H9 (cell line): ENCODE data around the gene MIEF1. TPM values are rescaled to one million over a fixed set of nuclear protein-coding genes. Genes with fewer than 3 reads are reported as not detected.

ENCODE experiments used
- DNase-seq: peaks from one replicate; pipeline ENCODE4 v3.0.0-alpha.2; 2017
- H2AFZ ChIP-seq: one replicate; pipeline ENCODE4 v1.6.1; 2013; ENCODE audit warnings: mild to moderate bottlenecking, low read length, control low read depth, moderate library complexity
- H2AK5ac ChIP-seq: 2 replicates; pipeline ENCODE4 v1.6.1; 2013; ENCODE audit warnings: low read length, control low read depth, mixed read lengths; ENCODE audit not compliant: insufficient read length
- H2BK120ac ChIP-seq: one replicate; pipeline ENCODE4 v1.6.1; 2013; ENCODE audit warnings: low read depth, mild to moderate bottlenecking, low read length, control low read depth, inconsistent platforms; ENCODE audit not compliant: poor library complexity, severe bottlenecking
- H2BK12ac ChIP-seq: 2 replicates; pipeline ENCODE4 v1.6.1; 2013; ENCODE audit warnings: low read length, control low read depth, mixed read lengths, low read depth; ENCODE audit not compliant: insufficient read length
- H2BK15ac ChIP-seq: 2 replicates; pipeline ENCODE4 v1.6.1; 2013; ENCODE audit warnings: low read depth, low read length, control low read depth
- H2BK20ac ChIP-seq: one replicate; pipeline ENCODE4 v1.6.1; 2013; ENCODE audit warnings: low read depth, mild to moderate bottlenecking, low read length, control low read depth, inconsistent platforms; ENCODE audit not compliant: poor library complexity, severe bottlenecking
- H2BK5ac ChIP-seq: 2 replicates; pipeline ENCODE4 v1.6.1; 2013; ENCODE audit warnings: low read length, control low read depth, mixed read lengths; ENCODE audit not compliant: insufficient read length
- H3K14ac ChIP-seq: 2 replicates; pipeline ENCODE4 v1.6.1; 2013; ENCODE audit warnings: low read length, control low read depth; ENCODE audit not compliant: insufficient read depth
- H3K18ac ChIP-seq: 2 replicates; pipeline ENCODE4 v1.6.1; 2013; ENCODE audit warnings: low read depth, mild to moderate bottlenecking, mixed read lengths, low read length, control low read depth; ENCODE audit not compliant: insufficient read length
- H3K23ac ChIP-seq: 2 replicates; pipeline ENCODE4 v1.6.1; 2013; ENCODE audit warnings: low read length, control low read depth, mixed read lengths, low read depth; ENCODE audit not compliant: insufficient read length
- H3K23me2 ChIP-seq: 2 replicates; pipeline ENCODE4 v1.6.1; 2013; ENCODE audit warnings: low read depth, mild to moderate bottlenecking, mixed read lengths, low read length, control low read depth; ENCODE audit not compliant: insufficient read length, poor library complexity, severe bottlenecking
- H3K27ac ChIP-seq: 2 replicates; pipeline ENCODE4 v1.5.1; 2013; ENCODE audit warnings: low read length, control low read depth, mixed read lengths, low read depth; ENCODE audit not compliant: insufficient read length
- H3K27me3 ChIP-seq: 2 replicates; pipeline ENCODE4 v1.6.1; 2013; ENCODE audit warnings: low read length, control low read depth, inconsistent platforms; ENCODE audit not compliant: insufficient read depth
- H3K4ac ChIP-seq: 2 replicates; pipeline ENCODE4 v1.6.1; 2013; ENCODE audit warnings: low read depth, mild to moderate bottlenecking, control low read depth, inconsistent platforms, low read length, moderate library complexity
- H3K4me1 ChIP-seq: 2 replicates; pipeline ENCODE4 v1.6.1; 2013; ENCODE audit warnings: low read length, control low read depth, inconsistent platforms; ENCODE audit not compliant: insufficient read depth
- H3K4me2 ChIP-seq: 2 replicates; pipeline ENCODE4 v1.6.1; 2013; ENCODE audit warnings: low read length, control low read depth, mixed read lengths; ENCODE audit not compliant: insufficient read length, insufficient read depth
- H3K56ac ChIP-seq: 2 replicates; pipeline ENCODE4 v1.6.1; 2013; ENCODE audit warnings: low read depth, mild to moderate bottlenecking, mixed read lengths, low read length, control low read depth; ENCODE audit not compliant: insufficient read length
- H3K79me1 ChIP-seq: 2 replicates; pipeline ENCODE4 v1.6.1; 2013; ENCODE audit warnings: low read depth, mild to moderate bottlenecking, moderate library complexity, low read length, control low read depth, inconsistent platforms; ENCODE audit not compliant: insufficient read depth, poor library complexity, severe bottlenecking
- H3K79me2 ChIP-seq: 2 replicates; pipeline ENCODE4 v1.6.1; 2013; ENCODE audit warnings: low read length, control low read depth, inconsistent platforms; ENCODE audit not compliant: insufficient read depth
- H3K9ac ChIP-seq: 2 replicates; pipeline ENCODE4 v1.6.1; 2013; ENCODE audit warnings: low read length, control low read depth, mixed read lengths; ENCODE audit not compliant: insufficient read length; ENCODE audit errors: extremely low read depth
- H3K9me3 ChIP-seq: one replicate; pipeline ENCODE4 v1.6.1; 2013; ENCODE audit warnings: low read depth, low read length, inconsistent platforms; ENCODE audit not compliant: control insufficient read depth
- H3T11ph ChIP-seq: one replicate; pipeline ENCODE4 v1.6.1; 2013; ENCODE audit warnings: mild to moderate bottlenecking, low read length, control low read depth, inconsistent platforms
- H4K20me1 ChIP-seq: one replicate; pipeline ENCODE4 v1.6.1; 2013; ENCODE audit not compliant: control insufficient read depth, insufficient read length, insufficient read depth
- H4K5ac ChIP-seq: 2 replicates; pipeline ENCODE4 v1.6.1; 2013; ENCODE audit warnings: low read depth, mild to moderate bottlenecking, mixed read lengths, low read length, control low read depth; ENCODE audit not compliant: insufficient read length
- H4K8ac ChIP-seq: replicated peaks from 2 replicates; pipeline ENCODE4 v1.6.1; 2013; ENCODE audit warnings: low read length, control low read depth, mixed read lengths, low read depth; ENCODE audit not compliant: insufficient read length
- H4K91ac ChIP-seq: 2 replicates; pipeline ENCODE4 v1.6.1; 2013; ENCODE audit warnings: low read depth, mild to moderate bottlenecking, moderate library complexity, mixed read lengths, low read length, control low read depth; ENCODE audit not compliant: insufficient read length
- H3K27ac Mint-ChIP-seq, 3 experiments: 2 replicates in 2 of 3; 3 replicates in 1 of 3; pipeline ENCODE4 v1.8.0; 2020 to 2021; ENCODE audit warnings: mixed read lengths in 3 of 3, mild to moderate bottlenecking in 1 of 3, moderate library complexity in 1 of 3
- H3K27me3 Mint-ChIP-seq: 2 replicates; pipeline ENCODE4 v1.8.0; 2021; ENCODE audit warnings: low read depth, mild to moderate bottlenecking, moderate library complexity, mixed read lengths
- H3K36me3 Mint-ChIP-seq, 3 experiments: 2 replicates in 2 of 3; 3 replicates in 1 of 3; pipeline ENCODE4 v1.8.0; 2020 to 2021; ENCODE audit warnings: low read depth in 3 of 3, mixed read lengths in 3 of 3; ENCODE audit not compliant: insufficient read depth in 1 of 3
- H3K4me1 Mint-ChIP-seq, 2 experiments: 2 replicates each; pipeline ENCODE4 v1.8.0; 2020; ENCODE audit warnings: mixed read lengths in 2 of 2
- H3K4me3 Mint-ChIP-seq, 2 experiments: 2 replicates in 1 of 2; 3 replicates in 1 of 2; pipeline ENCODE4 v1.8.0; 2020 to 2021; ENCODE audit warnings: mild to moderate bottlenecking in 2 of 2, mixed read lengths in 2 of 2, moderate library complexity in 1 of 2
- H3K9me3 Mint-ChIP-seq, 2 experiments: 2 replicates in 1 of 2; 3 replicates in 1 of 2; pipeline ENCODE4 v1.8.0; 2020; ENCODE audit warnings: mild to moderate bottlenecking in 2 of 2, mixed read lengths in 2 of 2, moderate library complexity in 1 of 2
- CTCF ChIP-seq: fragments of 200-600 bp; sonication (generic); conservative IDR thresholded peaks from 3 replicates; pipeline ENCODE4 v1.8.0; 2021; ENCODE audit warnings: antibody characterized with exemption, mild to moderate bottlenecking
- WGBS: extraction: QIAGEN DNeasy Blood & Tissue Kit; methylation state at CpG from one replicate; pipeline ENCODE4 v1.1.7; 2013; ENCODE audit warnings: missing lambda C conversion rate, low lambda C conversion rate, mixed read lengths; ENCODE audit not compliant: insufficient read length; ENCODE audit errors: extremely low coverage; 5-methylcytosine and 5-hydroxymethylcytosine counted together
- total RNA-seq: library from RNA; stranded (reverse); gene quantifications from 2 replicates; pipeline ENCODE4 v1.2.1, GENCODE V29; 2021

Gene MIEF1
- total RNA-seq, 1 experiment from 2014 or later: 32.6 TPM

- Histone ChIP-seq H4K8ac (no peak overlapping the region), H3K56ac (no peak overlapping the region), H3K23me2 (peaks cover 2% of the 10 kb centered on the region), H3K27me3 (no peaks in the 10 kb centered on the region), H3K4me2 (no peak overlapping the region), H3K4ac (no peak overlapping the region), H3K4me1 (peaks cover 3% of the 10 kb centered on the region; the same call in 1 of the 2 replicates), H2BK15ac (no peak overlapping the region), H2BK20ac (no peak overlapping the region), H2BK12ac (no peak overlapping the region), H2AK5ac (no peak overlapping the region), H3K14ac (no peak overlapping the region), H3K27ac (no peak overlapping the region), H2BK120ac (no peak overlapping the region), H3K79me1 (no peaks in the 10 kb centered on the region), H3K79me2 (no peaks in the 10 kb centered on the region; the same call in 1 of the 2 replicates), H3T11ph (no peak overlapping the region), H3K9me3 (no peaks in the 10 kb centered on the region), H4K91ac (no peak overlapping the region), H3K18ac (no peak overlapping the region), H2BK5ac (no peak overlapping the region), H4K5ac (no peak overlapping the region), H3K9ac (no peak overlapping the region), H3K23ac (no peak overlapping the region), H4K20me1 (peaks cover 4% of the 10 kb centered on the region), H2AFZ (no peak overlapping the region)
- Mint-ChIP-seq H3K36me3 (peaks cover 25 to 69% (median 63%) of the 10 kb centered on the region in 3 experiments), H3K4me1 (peaks cover 43 to 53% of the 10 kb centered on the region in 2 experiments), H3K4me3 (no peak overlapping the region), H3K9me3 (no peaks in the 10 kb centered on the region; a peak in 1 of 5 replicates), H3K27ac (no peak overlapping the region), H3K27me3 (no peaks in the 10 kb centered on the region; the same call in 1 of the 2 replicates)
- no peak for TF ChIP-seq CTCF
- no peak for DNase-seq
- no CpG with 5 or more reads among the region's 4 CpGs for WGBS
These were observed 24.7 kb downstream of the MIEF1 start for GRCh38 chr22:39526736-39527171.
